Activated CD8-positive, alpha-beta memory T cell treated with anti-CD3 and anti-CD28 coated beads, Interleukin-2, amount 10 ng/mL, durations not matched to agents 7 days and 5 days (primary cell): Measurements from ENCODE around the gene TMEM200C. TPM values are rescaled to one million over a fixed set of nuclear protein-coding genes. Genes with fewer than 3 reads are reported as not detected.

ENCODE experiments used
- ATAC-seq: fragments of 150-1000 bp; cut with Tn5 transposase; one replicate; pipeline ENCODE4 v1.10.0; 2021; ENCODE audit warnings: moderate library complexity
- CTCF ChIA-PET: fragments of 350-600 bp; sonication (Branson Sonifier 250); formaldehyde crosslinking; loops from one replicate; lab custom pipeline; 2021; ENCODE audit warnings: antibody characterized with exemption; lab: Charles Lee
- DNase-seq: peaks from one replicate; pipeline ENCODE4 v3.0.0-alpha.2; 2020
- H3K27ac Mint-ChIP-seq: one replicate; pipeline ENCODE4 v1.8.0; 2021; ENCODE audit warnings: mild to moderate bottlenecking, mixed read lengths
- H3K27me3 Mint-ChIP-seq: one replicate; pipeline ENCODE4 v1.8.0; 2021; ENCODE audit warnings: mixed read lengths
- H3K36me3 Mint-ChIP-seq: one replicate; pipeline ENCODE4 v1.8.0; 2021; ENCODE audit warnings: mild to moderate bottlenecking, mixed read lengths
- H3K4me1 Mint-ChIP-seq: one replicate; pipeline ENCODE4 v1.8.0; 2021; ENCODE audit warnings: mixed read lengths
- H3K4me3 Mint-ChIP-seq: one replicate; pipeline ENCODE4 v1.8.0; 2021; ENCODE audit warnings: mild to moderate bottlenecking, moderate library complexity, mixed read lengths
- H3K9me3 Mint-ChIP-seq: one replicate; pipeline ENCODE4 v1.8.0; 2022; ENCODE audit warnings: low read depth, mixed read lengths
- total RNA-seq, 2 experiments: library from RNA; stranded (reverse); gene quantifications; one replicate each; pipeline ENCODE4 v1.2.3, GENCODE V29; 2021

Gene TMEM200C
- total RNA-seq: not detected

GRCh38 chr18:5895299-5895875, at the start of gene TMEM200C:
Gene TMEM200C (minus strand): TSS chr18:5895522. CDS start chr18:5892063, 3,459 bp downstream.
- ATAC-seq: no peak
- H3K27me3 Mint-ChIP-seq: peaks cover 58% of the 10 kb centered on the region
- H3K36me3 Mint-ChIP-seq: peaks cover 2% of the 10 kb centered on the region
- H3K4me1 Mint-ChIP-seq: no peaks in the 10 kb centered on the region
- CTCF ChIA-PET: no interaction called here
- H3K9me3 Mint-ChIP-seq: no peaks in the 10 kb centered on the region
- no peak within 1 kb of the TSS for H3K27ac Mint-ChIP-seq
- no peak within 1 kb of the TSS for H3K4me3 Mint-ChIP-seq
- no peak for DNase-seq

GRCh38 chr18:5944448-5944847, 49.1 kb upstream of the TMEM200C start:
- H3K27me3 Mint-ChIP-seq: no peaks in the 10 kb centered on the region
- CTCF ChIA-PET: no interaction called here

GRCh38 chr18:5943514-5943913, 48.2 kb upstream of the TMEM200C start:
- ATAC-seq (no peak), DNase-seq (no peak)
- no peak overlapping the region for H3K27ac Mint-ChIP-seq
- H3K4me3 Mint-ChIP-seq: no peak overlapping the region
- H3K27me3 Mint-ChIP-seq: no peaks in the 10 kb centered on the region
- H3K9me3 Mint-ChIP-seq: no peaks in the 10 kb centered on the region
- no peaks in the 10 kb centered on the region for H3K36me3 Mint-ChIP-seq
- H3K4me1 Mint-ChIP-seq: no peaks in the 10 kb centered on the region
- CTCF ChIA-PET: interaction anchor here (0.6 kb wide), 1 partner anchor 293 kb away, joined by 3 read pairs; no protein-coding TSS in a partner anchor

More at GRCh38 chr18:5944448-5944847, 49.1 kb upstream of the TMEM200C start:
- H3K36me3 Mint-ChIP-seq: no peaks in the 10 kb centered on the region
- DNase-seq (no peak), ATAC-seq (no peak)
- H3K4me1 Mint-ChIP-seq: no peaks in the 10 kb centered on the region
- H3K4me3 Mint-ChIP-seq: no peak overlapping the region
- no peak overlapping the region for H3K27ac Mint-ChIP-seq
- H3K9me3 Mint-ChIP-seq: no peaks in the 10 kb centered on the region

- Mint-ChIP-seq H3K27me3 (no peaks in the 10 kb centered on the region), H3K9me3 (no peaks in the 10 kb centered on the region), H3K4me1 (no peaks in the 10 kb centered on the region), H3K36me3 (no peaks in the 10 kb centered on the region), H3K27ac (no peak overlapping the region), H3K4me3 (no peak overlapping the region)
- no peak for DNase-seq
- no peak for ATAC-seq
- CTCF ChIA-PET: no interaction called here
Measured at GRCh38 chr18:5942591-5942990, 47.3 kb upstream of the TMEM200C start.

GRCh38 chr18:5941890-5942289, 46.6 kb upstream of the TMEM200C start:
- Mint-ChIP-seq H3K4me3 (no peak overlapping the region), H3K27ac (no peak overlapping the region), H3K36me3 (no peaks in the 10 kb centered on the region), H3K9me3 (no peaks in the 10 kb centered on the region), H3K4me1 (no peaks in the 10 kb centered on the region), H3K27me3 (no peaks in the 10 kb centered on the region)
- CTCF ChIA-PET: no interaction called here
- ATAC-seq (no peak), DNase-seq (no peak)

- Mint-ChIP-seq H3K9me3 (no peaks in the 10 kb centered on the region), H3K27me3 (no peaks in the 10 kb centered on the region), H3K27ac (no peak overlapping the region), H3K4me3 (no peak overlapping the region), H3K36me3 (no peaks in the 10 kb centered on the region), H3K4me1 (no peaks in the 10 kb centered on the region)
- ATAC-seq (no peak), DNase-seq (no peak)
- CTCF ChIA-PET: no interaction called here
Measured at GRCh38 chr18:5939801-5940667, 44.7 kb upstream of the TMEM200C start.

- ATAC-seq (no peak), DNase-seq (no peak)
- H3K27ac Mint-ChIP-seq: no peak overlapping the region
- no peaks in the 10 kb centered on the region for H3K27me3 Mint-ChIP-seq
- no peak overlapping the region for H3K4me3 Mint-ChIP-seq
- H3K9me3 Mint-ChIP-seq: peaks cover 2% of the 10 kb centered on the region
- no peaks in the 10 kb centered on the region for H3K4me1 Mint-ChIP-seq
- CTCF ChIA-PET: no interaction called here
- H3K36me3 Mint-ChIP-seq: no peaks in the 10 kb centered on the region
Measured at GRCh38 chr18:5937795-5938194, 42.5 kb upstream of the TMEM200C start.

GRCh38 chr18:5937121-5937520, 41.8 kb upstream of the TMEM200C start:
- H3K27ac Mint-ChIP-seq: no peak overlapping the region
- H3K4me3 Mint-ChIP-seq: no peak overlapping the region
- no peaks in the 10 kb centered on the region for H3K27me3 Mint-ChIP-seq
- ATAC-seq (no peak), DNase-seq (no peak)
- peaks cover 2% of the 10 kb centered on the region for H3K9me3 Mint-ChIP-seq
- H3K36me3 Mint-ChIP-seq: no peaks in the 10 kb centered on the region
- CTCF ChIA-PET: no interaction called here
- H3K4me1 Mint-ChIP-seq: no peaks in the 10 kb centered on the region

- CTCF ChIA-PET: no interaction called here
Measured at GRCh38 chr18:5930789-5931188, 35.5 kb upstream of the TMEM200C start.

GRCh38 chr18:5918205-5918858, 23.0 kb upstream of the TMEM200C start:
- CTCF ChIA-PET: no interaction called here
- ATAC-seq: no peak

More at GRCh38 chr18:5930789-5931188, 35.5 kb upstream of the TMEM200C start:
- peaks cover 8% of the 10 kb centered on the region for H3K9me3 Mint-ChIP-seq
- H3K4me3 Mint-ChIP-seq: no peak overlapping the region
- H3K27ac Mint-ChIP-seq: no peak overlapping the region
- no peaks in the 10 kb centered on the region for H3K27me3 Mint-ChIP-seq
- ATAC-seq: no peak
- no peaks in the 10 kb centered on the region for H3K4me1 Mint-ChIP-seq
- H3K36me3 Mint-ChIP-seq: no peaks in the 10 kb centered on the region
- no peak for DNase-seq

GRCh38 chr18:5914951-5915350, 19.6 kb upstream of the TMEM200C start:
- Mint-ChIP-seq H3K27ac (no peak overlapping the region), H3K27me3 (no peaks in the 10 kb centered on the region), H3K4me1 (no peaks in the 10 kb centered on the region), H3K4me3 (no peak overlapping the region), H3K36me3 (no peaks in the 10 kb centered on the region), H3K9me3 (peaks cover 2% of the 10 kb centered on the region)
- DNase-seq (no peak), ATAC-seq (no peak)
- CTCF ChIA-PET: no interaction called here

More at GRCh38 chr18:5918205-5918858, 23.0 kb upstream of the TMEM200C start:
- Mint-ChIP-seq H3K4me3 (no peak overlapping the region), H3K9me3 (peaks cover 2% of the 10 kb centered on the region), H3K4me1 (no peaks in the 10 kb centered on the region), H3K27me3 (no peaks in the 10 kb centered on the region), H3K36me3 (no peaks in the 10 kb centered on the region), H3K27ac (no peak overlapping the region)
- DNase-seq: no peak

GRCh38 chr18:5914016-5914415, 18.7 kb upstream of the TMEM200C start:
- no peak for ATAC-seq
- Mint-ChIP-seq H3K4me1 (no peaks in the 10 kb centered on the region), H3K9me3 (peaks cover 2% of the 10 kb centered on the region), H3K27ac (no peak overlapping the region), H3K27me3 (no peaks in the 10 kb centered on the region), H3K36me3 (no peaks in the 10 kb centered on the region), H3K4me3 (no peak overlapping the region)
- DNase-seq: no peak
- CTCF ChIA-PET: no interaction called here

- Mint-ChIP-seq H3K36me3 (no peaks in the 10 kb centered on the region), H3K4me3 (no peak overlapping the region), H3K4me1 (no peaks in the 10 kb centered on the region), H3K9me3 (peaks cover 2% of the 10 kb centered on the region), H3K27ac (no peak overlapping the region), H3K27me3 (no peaks in the 10 kb centered on the region)
- ATAC-seq (no peak), DNase-seq (no peak)
- CTCF ChIA-PET: no interaction called here
Measured at GRCh38 chr18:5912566-5912965, 17.2 kb upstream of the TMEM200C start.
